22Rv1 (cell line): ENCODE data around the gene TRAF7.

Source experiments
- H3K27ac ChIP-seq: fragments of 450-650 bp; 2 replicates; pipeline ENCODE4 v1.5.1; 2017
- ZFX ChIP-seq: fragments of 450-650 bp; IDR thresholded peaks from 2 replicates; pipeline ENCODE4 v1.6.1; 2017; ENCODE audit warnings: antibody characterized with exemption, borderline replicate concordance
- TF ChIP-seq, protein P1 (sequence below): fragments of 450-650 bp; IDR thresholded peaks from 2 replicates; pipeline ENCODE4 v1.5.1; 2017; ENCODE audit warnings: mild to moderate bottlenecking

TRAF7 gene

DNA sequence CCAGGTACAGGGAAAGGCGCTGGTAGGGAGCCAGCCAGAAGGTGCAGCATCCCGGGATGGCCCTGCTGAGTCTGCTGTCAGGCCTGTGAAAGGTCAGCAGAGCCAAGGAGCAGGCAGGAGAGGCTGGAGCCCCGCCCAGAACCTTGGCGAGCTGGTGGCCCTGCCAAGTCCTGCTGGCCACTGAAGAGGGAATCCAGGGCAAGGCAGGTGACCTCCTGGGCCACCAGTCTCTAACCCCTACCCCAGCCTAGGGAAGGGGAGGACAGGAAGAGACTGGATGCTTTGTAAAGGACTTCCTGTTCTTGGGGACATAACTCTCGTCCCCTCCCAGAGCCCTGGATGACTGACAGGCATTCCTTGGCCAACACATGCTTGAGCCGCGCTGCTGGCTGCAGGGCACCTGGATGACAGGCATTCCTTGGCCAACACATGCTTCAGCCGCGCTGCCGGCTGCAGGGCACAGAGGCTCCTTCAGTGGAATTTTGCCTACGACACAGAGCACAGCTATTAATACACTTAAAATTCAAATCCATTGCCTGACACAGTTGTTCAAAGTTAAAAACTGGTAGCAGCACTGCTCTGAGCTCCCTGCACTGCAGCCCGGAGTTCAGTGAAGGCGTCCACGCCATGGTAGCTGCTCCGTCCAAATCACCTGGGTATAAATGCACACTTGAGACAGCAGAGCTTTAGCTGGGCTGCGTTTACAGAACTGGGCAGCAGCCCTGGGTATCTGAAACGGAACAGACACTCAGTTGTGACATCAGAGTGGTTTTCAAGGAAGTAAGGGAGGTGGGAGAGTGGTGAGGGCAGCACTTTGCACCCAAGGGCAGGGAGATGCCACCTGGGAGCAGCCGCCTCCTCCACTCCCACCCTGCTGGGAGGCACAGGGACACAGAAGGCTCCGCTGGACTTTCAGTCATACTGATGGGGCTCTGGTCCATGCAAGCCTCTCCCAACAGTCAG is 57.1 kb downstream of the TRAF7 start:
- TF ChIP-seq, protein P1, sequence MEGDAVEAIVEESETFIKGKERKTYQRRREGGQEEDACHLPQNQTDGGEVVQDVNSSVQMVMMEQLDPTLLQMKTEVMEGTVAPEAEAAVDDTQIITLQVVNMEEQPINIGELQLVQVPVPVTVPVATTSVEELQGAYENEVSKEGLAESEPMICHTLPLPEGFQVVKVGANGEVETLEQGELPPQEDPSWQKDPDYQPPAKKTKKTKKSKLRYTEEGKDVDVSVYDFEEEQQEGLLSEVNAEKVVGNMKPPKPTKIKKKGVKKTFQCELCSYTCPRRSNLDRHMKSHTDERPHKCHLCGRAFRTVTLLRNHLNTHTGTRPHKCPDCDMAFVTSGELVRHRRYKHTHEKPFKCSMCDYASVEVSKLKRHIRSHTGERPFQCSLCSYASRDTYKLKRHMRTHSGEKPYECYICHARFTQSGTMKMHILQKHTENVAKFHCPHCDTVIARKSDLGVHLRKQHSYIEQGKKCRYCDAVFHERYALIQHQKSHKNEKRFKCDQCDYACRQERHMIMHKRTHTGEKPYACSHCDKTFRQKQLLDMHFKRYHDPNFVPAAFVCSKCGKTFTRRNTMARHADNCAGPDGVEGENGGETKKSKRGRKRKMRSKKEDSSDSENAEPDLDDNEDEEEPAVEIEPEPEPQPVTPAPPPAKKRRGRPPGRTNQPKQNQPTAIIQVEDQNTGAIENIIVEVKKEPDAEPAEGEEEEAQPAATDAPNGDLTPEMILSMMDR, result no peak
- TF ChIP-seq ZFX, result no peak
- H3K27ac ChIP-seq, result peak overlapping the region; percentile 99

DNA sequence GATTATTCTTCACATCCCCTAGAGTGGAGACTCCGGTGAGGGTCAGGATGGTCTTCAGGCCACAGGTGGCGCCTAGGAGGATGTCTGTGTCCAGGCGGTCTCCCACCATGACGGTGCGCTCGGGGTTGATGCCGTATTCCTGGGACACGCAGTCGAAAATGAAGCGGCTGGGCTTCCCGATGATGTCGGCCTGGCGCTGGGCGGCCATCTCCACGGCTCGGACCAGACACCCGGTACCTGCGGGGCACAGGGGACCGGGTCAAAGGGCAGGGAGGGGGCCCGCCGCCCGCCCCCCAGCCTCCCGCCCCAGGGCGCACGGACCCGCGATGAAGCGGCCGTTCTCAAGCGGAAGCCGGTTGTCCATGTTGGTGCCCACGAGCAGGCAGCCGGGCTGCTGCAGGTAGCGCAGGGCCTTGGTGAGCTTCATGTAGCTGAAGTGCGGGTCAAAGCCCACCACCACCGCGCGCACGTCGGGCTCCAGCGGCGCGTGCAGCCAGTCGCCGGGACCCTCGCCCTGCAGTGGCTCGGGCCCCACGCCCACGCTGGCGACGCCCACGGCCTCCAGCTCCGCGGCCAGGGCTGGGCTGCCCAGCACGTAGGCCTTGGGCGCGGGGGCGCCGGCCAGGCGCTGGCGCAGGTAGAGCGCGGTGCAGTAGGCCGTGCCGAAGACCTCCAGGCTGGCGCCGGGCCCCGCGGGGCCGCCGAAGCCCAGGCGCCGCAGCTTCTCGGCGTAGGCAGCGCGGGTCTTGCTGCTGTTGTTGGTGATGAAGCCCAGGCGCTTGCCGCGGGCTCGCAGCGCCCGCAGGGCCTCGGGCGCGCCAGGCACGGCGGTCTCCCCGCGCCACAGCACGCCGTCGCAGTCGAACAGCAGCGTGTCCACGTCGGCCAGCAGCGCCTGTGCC is 58.5 kb downstream of the TRAF7 start:
- peak overlapping the region; percentile 99 for H3K27ac ChIP-seq
- TF ChIP-seq, protein P1, result no peak
- no peak for TF ChIP-seq ZFX

GRCh38 chr16:2214719-2214968 is 59.1 kb downstream of the TRAF7 start, which contains the start of gene PGP:
PGP (minus strand) TSS chr16:2214840; CDS start chr16:2214777, 63 bp downstream.
- no peak for TF ChIP-seq ZFX
- TF ChIP-seq, protein P1, result no peak
- peak within 1 kb of the TSS; percentile 99 for H3K27ac ChIP-seq

GRCh38 chr16:2216330-2216729 is 60.7 kb downstream of the TRAF7 start:
- peak overlapping the region; percentile 99 for H3K27ac ChIP-seq
- TF ChIP-seq, protein P1, result no peak
- TF ChIP-seq ZFX, result no peak

DNA sequence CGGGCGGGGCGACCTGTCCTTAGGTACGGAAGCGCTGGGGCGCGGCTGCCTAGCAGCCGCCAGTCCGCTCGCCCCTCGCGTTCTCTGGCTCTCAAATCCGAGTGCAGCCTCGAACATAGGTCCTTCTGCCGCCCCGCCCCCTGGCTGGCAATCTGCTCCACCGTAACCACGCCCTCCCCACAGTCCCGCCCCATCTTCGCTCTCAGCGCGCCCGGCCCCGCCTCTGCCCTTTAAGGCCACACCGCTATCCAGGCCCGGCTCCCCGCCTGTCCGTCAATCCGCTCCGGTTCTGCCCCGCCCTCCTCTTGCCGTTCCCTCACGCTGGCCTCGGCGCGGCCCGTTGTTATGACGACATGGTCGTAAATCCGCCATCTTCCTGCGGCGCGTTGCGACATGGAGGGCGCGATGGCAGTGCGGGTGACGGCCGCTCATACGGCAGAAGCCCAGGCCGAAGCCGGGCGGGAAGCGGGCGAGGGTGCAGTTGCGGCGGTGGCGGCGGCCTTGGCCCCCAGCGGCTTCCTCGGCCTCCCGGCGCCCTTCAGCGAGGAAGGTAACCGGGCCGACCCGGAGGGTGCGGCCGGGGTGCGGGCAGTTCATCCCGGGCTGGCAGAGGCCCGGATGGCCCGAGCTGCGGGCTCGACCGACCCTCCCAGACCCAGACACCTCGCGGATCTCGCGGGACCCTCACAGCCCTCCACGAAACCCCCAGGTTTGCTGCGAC is 67.8 kb downstream of the TRAF7 start, which contains the start of gene E4F1:
Gene E4F1, plus strand, starts transcription at position 371 of the 721 bp plus-strand sequence. Its CDS starts 23 bp downstream, at position 394.
- TF ChIP-seq, protein P1, result no peak
- TF ChIP-seq ZFX, result no peak
- peak within 1 kb of the TSS; percentile 95 for H3K27ac ChIP-seq

- TF ChIP-seq, protein P1, result peak; percentile 22; the same call in 1 of the 2 replicates
- TF ChIP-seq ZFX, result no peak
- peak overlapping the region; percentile 95 for H3K27ac ChIP-seq
These were observed 68.4 kb downstream of the TRAF7 start for GRCh38 chr16:2223942-2224486.
